HepG2 (cell line): ENCODE results near the gene UXS1. TPM values are rescaled to one million over a fixed set of nuclear protein-coding genes. Genes with fewer than 3 reads are reported as not detected.

Experiments
- CEBPG ChIP-seq: IDR thresholded peaks from 2 replicates; pipeline ENCODE4 v1.6.1; 2016
- GPBP1L1 ChIP-seq: sonication (generic); formaldehyde crosslinking; IDR thresholded peaks from 2 replicates; pipeline ENCODE4 v1.5.0; 2020; ENCODE audit warnings: mild to moderate bottlenecking, missing genetic modification reagents
- MBD4 ChIP-seq: IDR thresholded peaks from 2 replicates; pipeline ENCODE4 v1.6.1; 2012; ENCODE audit warnings: low read length, inconsistent platforms, borderline replicate concordance
- NR2C2 ChIP-seq: sonication (generic); formaldehyde crosslinking; IDR thresholded peaks from 2 replicates; pipeline ENCODE4 v1.4.0; 2020; ENCODE audit warnings: missing genetic modification reagents, mild to moderate bottlenecking, moderate library complexity, borderline replicate concordance
- NR3C1 ChIP-seq: sonication (generic); formaldehyde crosslinking; IDR thresholded peaks from 2 replicates; pipeline ENCODE4 v1.4.0; 2020; ENCODE audit warnings: missing genetic modification reagents
- PAF1 ChIP-seq: IDR thresholded peaks from 2 replicates; pipeline ENCODE4 v1.6.1; 2016; ENCODE audit warnings: missing genetic modification reagents, missing compliant biosample characterization
- PAX8 ChIP-seq: sonication (generic); formaldehyde crosslinking; IDR thresholded peaks from 2 replicates; pipeline ENCODE4 v1.8.0; 2022; ENCODE audit warnings: mild to moderate bottlenecking, missing genetic modification reagents, borderline replicate concordance
- PCBP1 ChIP-seq: fragments of 200-400 bp; formaldehyde crosslinking; IDR thresholded peaks from 2 replicates; pipeline ENCODE4 v1.6.1; 2017; ENCODE audit warnings: mild to moderate bottlenecking, low read depth, low read length, borderline replicate concordance
- PRPF4 ChIP-seq: fragments of 200-400 bp; formaldehyde crosslinking; IDR thresholded peaks from 2 replicates; pipeline ENCODE4 v1.6.1; 2016; ENCODE audit warnings: low read length, low read depth; ENCODE audit not compliant: poor library complexity, severe bottlenecking
- SMARCE1 ChIP-seq: fragments of 450-650 bp; IDR thresholded peaks from 2 replicates; pipeline ENCODE4 v1.6.1; 2017; ENCODE audit warnings: borderline replicate concordance
- ZFX ChIP-seq: sonication (generic); formaldehyde crosslinking; IDR thresholded peaks from 2 replicates; pipeline ENCODE4 v1.4.0; 2020; ENCODE audit warnings: mild to moderate bottlenecking, low read depth, missing genetic modification reagents, moderate library complexity
- ZKSCAN1 ChIP-seq: fragments of 150-350 bp; IDR thresholded peaks from 2 replicates; pipeline ENCODE4 v1.6.1; 2014; ENCODE audit warnings: low read length
- ZNF121 ChIP-seq: sonication (generic); formaldehyde crosslinking; IDR thresholded peaks from 2 replicates; pipeline ENCODE4 v1.5.0; 2020; ENCODE audit warnings: mild to moderate bottlenecking, missing genetic modification reagents
- ZNF329 ChIP-seq: sonication (generic); formaldehyde crosslinking; IDR thresholded peaks from 2 replicates; pipeline ENCODE4 v1.9.0; 2021; ENCODE audit warnings: low read depth, mild to moderate bottlenecking, missing genetic modification reagents
- ZNF501 ChIP-seq: sonication (generic); formaldehyde crosslinking; IDR thresholded peaks from 2 replicates; pipeline ENCODE4 v1.5.1; 2020; ENCODE audit warnings: mild to moderate bottlenecking, moderate library complexity, missing genetic modification reagents
- polyA plus RNA-seq, 8 experiments: library from polyadenylated mRNA; depleted of rRNA in 3 of 8; stranded (reverse) in 7 of 8; unstranded in 1 of 8; fragments of >200 nt; fragmentation: Illumina TruSeq in 4 of 8; extraction: Trizol in 4 of 8; gene quantifications; 2 replicates each; pipeline versions ENCODE4 v1.2.1 to v1.2.3, GENCODE V29; 2011 to 2016; ENCODE audit warnings: low read depth in 4 of 8, missing spikeins in 1 of 8, mixed read lengths in 1 of 8; ENCODE audit not compliant: insufficient read depth in 1 of 8
- total RNA-seq, 5 experiments: library from RNA; depleted of rRNA; stranded (reverse); fragments of >200 nt; fragmentation: Illumina TruSeq; extraction: Trizol; gene quantifications; 2 replicates each; pipeline ENCODE4 v1.2.3, GENCODE V29; 2016; ENCODE audit warnings: low read depth in 1 of 5
- TF ChIP-seq, protein P1 (sequence below): sonication (generic); formaldehyde crosslinking; IDR thresholded peaks from 2 replicates; pipeline ENCODE4 v1.4.0; 2020; ENCODE audit warnings: missing genetic modification reagents, mild to moderate bottlenecking, borderline replicate concordance
- TF ChIP-seq, protein P2 (sequence below): IDR thresholded peaks from 2 replicates; pipeline ENCODE4 v1.6.1; 2016; ENCODE audit warnings: low read depth, missing genetic modification reagents, missing compliant biosample characterization
- TF ChIP-seq, protein P3 (sequence below): sonication (generic); formaldehyde crosslinking; IDR thresholded peaks from 2 replicates; pipeline ENCODE4 v1.8.1; 2023; ENCODE audit warnings: mild to moderate bottlenecking, missing genetic modification reagents
- TF ChIP-seq, protein P4 (sequence below): sonication (generic); formaldehyde crosslinking; IDR thresholded peaks from 2 replicates; pipeline ENCODE4 v1.4.0; 2020; ENCODE audit warnings: missing genetic modification reagents

UXS1 gene
- total and polyA plus RNA-seq, 2 of the 13 experiments (the other 11 are each of a cell fraction or from before 2014, with no cell fraction given) = 53.3 to 110 TPM

GRCh38 chr2:106126705-106127281, 67.3 kb downstream of the UXS1 start (continued):
- no peak for TF ChIP-seq ZNF121
- no peak for TF ChIP-seq ZKSCAN1
- TF ChIP-seq, protein P1, sequence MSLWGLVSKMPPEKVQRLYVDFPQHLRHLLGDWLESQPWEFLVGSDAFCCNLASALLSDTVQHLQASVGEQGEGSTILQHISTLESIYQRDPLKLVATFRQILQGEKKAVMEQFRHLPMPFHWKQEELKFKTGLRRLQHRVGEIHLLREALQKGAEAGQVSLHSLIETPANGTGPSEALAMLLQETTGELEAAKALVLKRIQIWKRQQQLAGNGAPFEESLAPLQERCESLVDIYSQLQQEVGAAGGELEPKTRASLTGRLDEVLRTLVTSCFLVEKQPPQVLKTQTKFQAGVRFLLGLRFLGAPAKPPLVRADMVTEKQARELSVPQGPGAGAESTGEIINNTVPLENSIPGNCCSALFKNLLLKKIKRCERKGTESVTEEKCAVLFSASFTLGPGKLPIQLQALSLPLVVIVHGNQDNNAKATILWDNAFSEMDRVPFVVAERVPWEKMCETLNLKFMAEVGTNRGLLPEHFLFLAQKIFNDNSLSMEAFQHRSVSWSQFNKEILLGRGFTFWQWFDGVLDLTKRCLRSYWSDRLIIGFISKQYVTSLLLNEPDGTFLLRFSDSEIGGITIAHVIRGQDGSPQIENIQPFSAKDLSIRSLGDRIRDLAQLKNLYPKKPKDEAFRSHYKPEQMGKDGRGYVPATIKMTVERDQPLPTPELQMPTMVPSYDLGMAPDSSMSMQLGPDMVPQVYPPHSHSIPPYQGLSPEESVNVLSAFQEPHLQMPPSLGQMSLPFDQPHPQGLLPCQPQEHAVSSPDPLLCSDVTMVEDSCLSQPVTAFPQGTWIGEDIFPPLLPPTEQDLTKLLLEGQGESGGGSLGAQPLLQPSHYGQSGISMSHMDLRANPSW (CRISPR knock-in tag) = no peak
- no peak for TF ChIP-seq ZFX
- TF ChIP-seq GPBP1L1 = no peak
- TF ChIP-seq PAX8 (CRISPR knock-in tag) = no peak
- TF ChIP-seq, protein P2, sequence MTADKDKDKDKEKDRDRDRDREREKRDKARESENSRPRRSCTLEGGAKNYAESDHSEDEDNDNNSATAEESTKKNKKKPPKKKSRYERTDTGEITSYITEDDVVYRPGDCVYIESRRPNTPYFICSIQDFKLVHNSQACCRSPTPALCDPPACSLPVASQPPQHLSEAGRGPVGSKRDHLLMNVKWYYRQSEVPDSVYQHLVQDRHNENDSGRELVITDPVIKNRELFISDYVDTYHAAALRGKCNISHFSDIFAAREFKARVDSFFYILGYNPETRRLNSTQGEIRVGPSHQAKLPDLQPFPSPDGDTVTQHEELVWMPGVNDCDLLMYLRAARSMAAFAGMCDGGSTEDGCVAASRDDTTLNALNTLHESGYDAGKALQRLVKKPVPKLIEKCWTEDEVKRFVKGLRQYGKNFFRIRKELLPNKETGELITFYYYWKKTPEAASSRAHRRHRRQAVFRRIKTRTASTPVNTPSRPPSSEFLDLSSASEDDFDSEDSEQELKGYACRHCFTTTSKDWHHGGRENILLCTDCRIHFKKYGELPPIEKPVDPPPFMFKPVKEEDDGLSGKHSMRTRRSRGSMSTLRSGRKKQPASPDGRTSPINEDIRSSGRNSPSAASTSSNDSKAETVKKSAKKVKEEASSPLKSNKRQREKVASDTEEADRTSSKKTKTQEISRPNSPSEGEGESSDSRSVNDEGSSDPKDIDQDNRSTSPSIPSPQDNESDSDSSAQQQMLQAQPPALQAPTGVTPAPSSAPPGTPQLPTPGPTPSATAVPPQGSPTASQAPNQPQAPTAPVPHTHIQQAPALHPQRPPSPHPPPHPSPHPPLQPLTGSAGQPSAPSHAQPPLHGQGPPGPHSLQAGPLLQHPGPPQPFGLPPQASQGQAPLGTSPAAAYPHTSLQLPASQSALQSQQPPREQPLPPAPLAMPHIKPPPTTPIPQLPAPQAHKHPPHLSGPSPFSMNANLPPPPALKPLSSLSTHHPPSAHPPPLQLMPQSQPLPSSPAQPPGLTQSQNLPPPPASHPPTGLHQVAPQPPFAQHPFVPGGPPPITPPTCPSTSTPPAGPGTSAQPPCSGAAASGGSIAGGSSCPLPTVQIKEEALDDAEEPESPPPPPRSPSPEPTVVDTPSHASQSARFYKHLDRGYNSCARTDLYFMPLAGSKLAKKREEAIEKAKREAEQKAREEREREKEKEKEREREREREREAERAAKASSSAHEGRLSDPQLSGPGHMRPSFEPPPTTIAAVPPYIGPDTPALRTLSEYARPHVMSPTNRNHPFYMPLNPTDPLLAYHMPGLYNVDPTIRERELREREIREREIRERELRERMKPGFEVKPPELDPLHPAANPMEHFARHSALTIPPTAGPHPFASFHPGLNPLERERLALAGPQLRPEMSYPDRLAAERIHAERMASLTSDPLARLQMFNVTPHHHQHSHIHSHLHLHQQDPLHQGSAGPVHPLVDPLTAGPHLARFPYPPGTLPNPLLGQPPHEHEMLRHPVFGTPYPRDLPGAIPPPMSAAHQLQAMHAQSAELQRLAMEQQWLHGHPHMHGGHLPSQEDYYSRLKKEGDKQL (CRISPR knock-in tag) = no peak
- TF ChIP-seq MBD4 = no peak
- TF ChIP-seq NR3C1 (CRISPR knock-in tag) = no peak
- TF ChIP-seq PCBP1 = no peak
- TF ChIP-seq CEBPG (CRISPR knock-in tag) = no peak
- peak; percentile 35; the same call in 1 of the 2 replicates for TF ChIP-seq NR2C2 (CRISPR knock-in tag)
- TF ChIP-seq ZNF329 (CRISPR knock-in tag) = no peak
- no peak for TF ChIP-seq ZNF501 (CRISPR knock-in tag)
- TF ChIP-seq, protein P3, sequence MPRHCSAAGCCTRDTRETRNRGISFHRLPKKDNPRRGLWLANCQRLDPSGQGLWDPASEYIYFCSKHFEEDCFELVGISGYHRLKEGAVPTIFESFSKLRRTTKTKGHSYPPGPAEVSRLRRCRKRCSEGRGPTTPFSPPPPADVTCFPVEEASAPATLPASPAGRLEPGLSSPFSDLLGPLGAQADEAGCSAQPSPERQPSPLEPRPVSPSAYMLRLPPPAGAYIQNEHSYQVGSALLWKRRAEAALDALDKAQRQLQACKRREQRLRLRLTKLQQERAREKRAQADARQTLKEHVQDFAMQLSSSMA (CRISPR knock-in tag) = no peak
- TF ChIP-seq PRPF4 = no peak
- TF ChIP-seq SMARCE1 = no peak
- TF ChIP-seq, protein P4, sequence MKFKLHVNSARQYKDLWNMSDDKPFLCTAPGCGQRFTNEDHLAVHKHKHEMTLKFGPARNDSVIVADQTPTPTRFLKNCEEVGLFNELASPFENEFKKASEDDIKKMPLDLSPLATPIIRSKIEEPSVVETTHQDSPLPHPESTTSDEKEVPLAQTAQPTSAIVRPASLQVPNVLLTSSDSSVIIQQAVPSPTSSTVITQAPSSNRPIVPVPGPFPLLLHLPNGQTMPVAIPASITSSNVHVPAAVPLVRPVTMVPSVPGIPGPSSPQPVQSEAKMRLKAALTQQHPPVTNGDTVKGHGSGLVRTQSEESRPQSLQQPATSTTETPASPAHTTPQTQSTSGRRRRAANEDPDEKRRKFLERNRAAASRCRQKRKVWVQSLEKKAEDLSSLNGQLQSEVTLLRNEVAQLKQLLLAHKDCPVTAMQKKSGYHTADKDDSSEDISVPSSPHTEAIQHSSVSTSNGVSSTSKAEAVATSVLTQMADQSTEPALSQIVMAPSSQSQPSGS (CRISPR knock-in tag) = no peak
- TF ChIP-seq PAF1 (CRISPR knock-in tag) = no peak
